Esophagus muscularis mucosa (tissue), 4 donors: ENCODE results near the gene SSBP4. TPM values are rescaled to one million over a fixed set of nuclear protein-coding genes. Genes with fewer than 3 reads are reported as not detected.

Experiments used
- DNase-seq: peaks from one replicate; pipeline ENCODE4 v3.0.0-alpha.2; 2017; ENCODE audit errors: extremely low spot score
- H3K27ac ChIP-seq, 4 donors: fragments of 200-600 bp; sonication (generic); replicated peaks in 1 of 4; 1 replicate in 3 of 4; 2 replicates in 1 of 4; pipeline ENCODE4 v1.5.1; 2016 to 2019; ENCODE audit warnings: mild to moderate bottlenecking in 1 of 4
- H3K27me3 ChIP-seq, 4 donors: fragments of 200-600 bp; sonication (generic); one replicate each; pipeline versions ENCODE4 v1.5.1 to v1.6.0; 2016 to 2019
- H3K36me3 ChIP-seq, 4 donors: fragments of 200-600 bp; sonication (generic); one replicate each; pipeline ENCODE4 v1.5.1; 2016 to 2019
- H3K4me1 ChIP-seq, 4 donors: fragments of 200-600 bp; sonication (generic); one replicate each; pipeline ENCODE4 v1.5.1; 2016 to 2019
- H3K4me3 ChIP-seq, 4 donors: fragments of 200-600 bp; sonication (generic); 1 replicate in 2 of 4; 2 replicates in 2 of 4; pipeline ENCODE4 v1.5.1; 2016 to 2019; ENCODE audit warnings: mild to moderate bottlenecking in 4 of 4, moderate library complexity in 1 of 4
- H3K9me3 ChIP-seq, 4 donors: fragments of 200-600 bp; sonication (generic); 1 replicate in 3 of 4; 2 replicates in 1 of 4; pipeline ENCODE4 v1.5.1; 2016 to 2019
- EP300 ChIP-seq: sonication (generic); formaldehyde crosslinking; IDR thresholded peaks from one replicate; pipeline ENCODE4 v1.6.1; 2017; ENCODE audit warnings: antibody characterized with exemption
- POLR2A ChIP-seq: fragments of 450-650 bp; IDR thresholded peaks from one replicate; pipeline ENCODE4 v1.6.1; 2017; ENCODE audit warnings: antibody characterized with exemption, moderate library complexity, mild to moderate bottlenecking, low read depth
- POLR2AphosphoS5 ChIP-seq, 2 donors: sonication (generic); formaldehyde crosslinking; IDR thresholded peaks; one replicate each; pipeline ENCODE4 v1.6.1; 2017; ENCODE audit warnings: antibody characterized with exemption in 2 of 2
- WGBS: methylation state at CpG from one replicate; pipeline ENCODE4 v1.1.5; 2018; 5-methylcytosine and 5-hydroxymethylcytosine counted together
- intact Hi-C: fragments of 100-400 bp; cut with DNase I; formaldehyde crosslinking; loops from one replicate; pipeline ENCODE4 v1.15.1; 2023
- total RNA-seq, 4 donors: library from RNA; depleted of rRNA; stranded (reverse); fragments of >200 nt; gene quantifications; one replicate each; pipeline versions ENCODE4 v1.1.0 to v1.2.1, GENCODE V29; 2016
- TF ChIP-seq, protein P1 (sequence below), 3 experiments: fragments of 200-600 bp in 2 of 3; fragments of 450-650 bp in 1 of 3; sonication (generic) in 2 of 3; IDR thresholded peaks; one replicate each; pipeline ENCODE4 v1.5.1; 2017 to 2019; ENCODE audit warnings: antibody characterized with exemption in 3 of 3, mild to moderate bottlenecking in 2 of 3, moderate library complexity in 1 of 3

Gene SSBP4
- total RNA-seq, 4 donors from 2014 or later: 53.2 to 109 (median 77.8) TPM

DNA sequence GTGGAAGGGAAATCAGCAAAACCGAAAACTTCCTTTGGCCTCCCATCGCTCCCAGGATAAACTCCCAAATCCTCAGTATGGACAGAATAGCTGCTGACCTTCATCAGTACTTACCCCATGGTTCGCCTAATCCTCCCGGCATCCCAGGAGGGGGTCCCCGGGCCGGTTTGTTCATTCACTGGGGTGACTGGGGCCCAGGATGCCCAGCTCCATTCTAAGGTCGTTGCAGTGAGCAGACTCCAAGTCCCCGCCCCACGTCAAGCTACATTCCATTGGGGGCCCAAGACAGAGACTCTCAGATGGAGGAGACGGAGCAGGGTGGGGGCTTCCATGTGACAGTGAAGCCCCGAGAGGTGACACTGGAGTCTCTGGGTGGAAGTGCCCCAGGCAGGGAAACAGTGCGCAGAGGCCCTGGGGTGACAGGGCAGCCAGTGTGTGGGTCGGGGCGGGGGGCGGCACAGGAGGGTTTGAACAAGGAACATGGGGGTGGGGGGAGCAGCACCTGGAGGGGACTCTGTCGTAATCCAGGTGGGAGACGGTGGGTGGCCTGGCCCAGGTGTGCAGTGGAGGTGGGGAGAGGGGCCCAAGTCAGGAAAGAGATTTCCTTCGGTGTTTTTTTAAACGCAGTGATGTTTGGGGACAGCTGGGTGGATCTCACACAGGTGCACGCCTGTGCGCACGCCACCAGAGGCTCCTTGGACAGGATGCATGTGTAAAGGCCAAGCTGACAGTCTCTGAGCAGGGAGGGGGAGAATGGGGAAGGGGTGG lies 5.1 kb downstream of the SSBP4 start:
- no peak overlapping the region for H3K4me3 ChIP-seq
- H3K27ac ChIP-seq: peak overlapping the region; percentile 38 to 85 (median 80)
- no peaks in the 10 kb centered on the region for H3K9me3 ChIP-seq
- DNase-seq: no peak
- H3K27me3 ChIP-seq: no peaks in the 10 kb centered on the region
- TF ChIP-seq POLR2AphosphoS5 (IDR thresholded peaks at IDR 0.05): no peak
- no peak for TF ChIP-seq POLR2A
- no peak for TF ChIP-seq EP300
- TF ChIP-seq, protein P1, sequence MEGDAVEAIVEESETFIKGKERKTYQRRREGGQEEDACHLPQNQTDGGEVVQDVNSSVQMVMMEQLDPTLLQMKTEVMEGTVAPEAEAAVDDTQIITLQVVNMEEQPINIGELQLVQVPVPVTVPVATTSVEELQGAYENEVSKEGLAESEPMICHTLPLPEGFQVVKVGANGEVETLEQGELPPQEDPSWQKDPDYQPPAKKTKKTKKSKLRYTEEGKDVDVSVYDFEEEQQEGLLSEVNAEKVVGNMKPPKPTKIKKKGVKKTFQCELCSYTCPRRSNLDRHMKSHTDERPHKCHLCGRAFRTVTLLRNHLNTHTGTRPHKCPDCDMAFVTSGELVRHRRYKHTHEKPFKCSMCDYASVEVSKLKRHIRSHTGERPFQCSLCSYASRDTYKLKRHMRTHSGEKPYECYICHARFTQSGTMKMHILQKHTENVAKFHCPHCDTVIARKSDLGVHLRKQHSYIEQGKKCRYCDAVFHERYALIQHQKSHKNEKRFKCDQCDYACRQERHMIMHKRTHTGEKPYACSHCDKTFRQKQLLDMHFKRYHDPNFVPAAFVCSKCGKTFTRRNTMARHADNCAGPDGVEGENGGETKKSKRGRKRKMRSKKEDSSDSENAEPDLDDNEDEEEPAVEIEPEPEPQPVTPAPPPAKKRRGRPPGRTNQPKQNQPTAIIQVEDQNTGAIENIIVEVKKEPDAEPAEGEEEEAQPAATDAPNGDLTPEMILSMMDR (IDR thresholded peaks at IDR 0.05): no peak
- intact Hi-C loops: no loop called here
- H3K36me3 ChIP-seq: peaks cover 0 to 8% (median 5%) of the 10 kb centered on the region in 4 donors
- 83% methylated on average over 17 of the region's 22 CpGs for WGBS
- peaks cover 73 to 96% (median 93%) of the 10 kb centered on the region in 4 donors for H3K4me1 ChIP-seq

DNA sequence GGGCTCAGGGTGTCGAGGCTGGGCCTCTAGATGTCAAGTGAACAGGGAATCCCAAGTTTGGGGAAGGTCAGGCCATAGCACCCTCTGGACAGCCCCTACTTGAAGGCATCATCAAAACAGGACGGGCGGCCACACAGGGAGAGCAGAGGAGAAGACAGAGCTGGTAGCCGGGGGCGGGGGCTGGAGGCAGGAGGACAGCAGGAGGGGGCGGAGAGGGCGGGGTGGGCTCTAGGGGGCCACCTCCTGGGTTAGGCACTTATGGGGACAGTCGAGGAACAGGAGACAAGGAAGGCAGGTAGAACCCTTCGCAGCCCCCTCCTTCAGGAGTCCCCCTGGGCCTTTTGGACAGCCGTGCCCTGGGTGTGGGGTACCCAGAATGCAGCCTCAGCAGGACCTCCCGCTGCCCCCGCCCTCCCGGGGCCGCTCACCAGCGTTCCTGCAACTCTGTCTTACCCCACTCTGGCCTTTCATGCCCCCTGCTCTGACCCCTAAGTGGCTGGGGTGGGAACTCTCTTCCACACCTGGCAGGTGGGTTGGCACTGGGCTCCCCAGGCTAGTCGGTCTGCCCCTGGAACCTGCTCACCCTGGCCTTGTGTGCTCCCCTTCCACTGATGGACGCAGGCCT lies 5.8 kb downstream of the SSBP4 start:
- H3K4me1 ChIP-seq: peaks cover 76 to 100% (median 95%) of the 10 kb centered on the region in 4 donors
- 78% methylated on average over 7 of the region's 17 CpGs for WGBS
- DNase-seq: no peak
- TF ChIP-seq POLR2A (no peak), POLR2AphosphoS5 (IDR thresholded peaks at IDR 0.05) (no peak)
- TF ChIP-seq, protein P1 (IDR thresholded peaks at IDR 0.05): no peak
- H3K27me3 ChIP-seq: no peaks in the 10 kb centered on the region
- H3K4me3 ChIP-seq: no peak overlapping the region
- peaks cover 0 to 8% (median 5%) of the 10 kb centered on the region in 4 donors for H3K36me3 ChIP-seq
- H3K9me3 ChIP-seq: no peaks in the 10 kb centered on the region
- H3K27ac ChIP-seq: peak overlapping the region; percentile 69 to 85 (median 80)
- intact Hi-C loops: no loop called here

DNA sequence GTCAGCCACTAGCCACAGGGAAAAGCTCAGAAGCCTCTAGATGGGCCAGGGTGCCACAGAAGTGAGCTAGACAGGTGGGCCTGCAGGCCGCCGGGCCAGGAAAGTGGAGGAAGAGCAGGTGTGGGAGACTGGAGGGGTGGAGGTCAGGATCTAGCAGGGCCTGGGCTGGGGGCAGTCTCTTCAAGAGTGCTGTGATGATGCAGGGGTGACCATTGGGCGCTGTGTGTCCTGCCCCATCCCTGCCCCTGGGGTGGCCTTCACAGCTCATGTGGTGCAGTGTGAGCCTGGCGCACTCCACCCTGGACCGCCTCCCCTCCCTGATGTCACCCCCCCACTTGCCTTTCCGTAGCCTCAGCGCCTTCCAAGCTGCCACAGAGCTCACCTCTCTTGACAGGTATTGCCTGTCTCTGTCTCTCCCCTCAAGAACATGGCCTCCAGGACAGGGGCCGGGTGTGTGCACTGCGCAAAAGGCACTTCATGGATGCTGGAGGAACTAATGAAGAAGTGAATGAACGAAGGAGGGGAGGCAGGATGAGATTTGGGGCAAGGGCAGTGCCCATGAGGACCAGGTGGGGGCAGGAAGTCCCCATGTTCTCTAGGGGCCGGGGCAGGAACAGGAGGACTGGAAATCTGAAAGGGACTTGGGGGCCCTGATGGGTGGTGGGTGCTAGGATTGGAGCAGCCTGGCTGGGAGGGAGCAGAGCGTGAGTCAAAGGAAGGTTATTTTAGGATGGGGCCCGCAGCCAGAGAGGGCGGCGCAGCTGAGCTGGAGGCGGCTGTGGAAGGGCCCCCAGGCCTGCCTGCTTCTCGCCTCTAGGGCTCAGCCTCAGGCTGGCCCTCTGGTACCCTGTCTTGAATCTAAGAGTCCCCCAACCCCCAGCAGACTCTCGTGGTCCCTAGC lies 6.6 kb downstream of the SSBP4 start:
- intact Hi-C loops: no loop called here
- peaks cover 0 to 11% (median 9%) of the 10 kb centered on the region in 4 donors for H3K36me3 ChIP-seq
- no peak for DNase-seq
- H3K27me3 ChIP-seq: no peaks in the 10 kb centered on the region
- 56% methylated on average over 18 of the region's 18 CpGs for WGBS
- TF ChIP-seq POLR2AphosphoS5 (IDR thresholded peaks at IDR 0.05) (peak; percentile 22 to 23), POLR2A (no peak)
- TF ChIP-seq, protein P1 (IDR thresholded peaks at IDR 0.05): peak in 2 of 3 experiments; percentile 5 to 31
- peak overlapping the region; percentile 69 to 85 (median 80) for H3K27ac ChIP-seq
- H3K9me3 ChIP-seq: no peaks in the 10 kb centered on the region
- H3K4me3 ChIP-seq: peak overlapping the region in 1 of 4 donors; percentile 7
- H3K4me1 ChIP-seq: peaks cover 69 to 99% (median 91%) of the 10 kb centered on the region in 4 donors

DNA sequence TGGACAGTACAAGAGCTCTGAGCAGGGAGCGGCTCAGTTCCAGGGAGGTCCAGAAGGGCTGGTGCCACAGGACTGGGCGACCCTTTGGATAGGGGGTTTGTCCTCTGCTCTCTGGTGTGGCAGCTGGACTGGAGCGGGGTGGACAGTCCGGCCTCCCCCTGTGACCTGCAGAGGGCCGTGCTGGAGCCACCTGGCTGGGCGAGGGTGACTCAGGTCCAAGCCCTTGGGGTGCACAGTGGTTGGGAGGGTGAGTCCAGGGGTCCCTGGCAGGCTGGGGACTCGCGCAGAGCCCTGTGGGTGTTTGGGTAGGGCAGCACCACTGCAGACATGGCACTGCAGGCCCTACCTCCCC lies 7.2 kb downstream of the SSBP4 start:
- no peaks in the 10 kb centered on the region for H3K27me3 ChIP-seq
- peak overlapping the region; percentile 69 to 85 (median 80) for H3K27ac ChIP-seq
- no peaks in the 10 kb centered on the region for H3K9me3 ChIP-seq
- WGBS: 62% methylated on average over 6 of the region's 8 CpGs
- H3K4me3 ChIP-seq: peak overlapping the region in 1 of 4 donors; percentile 7
- no peak for DNase-seq
- peaks cover 0 to 14% (median 12%) of the 10 kb centered on the region in 4 donors for H3K36me3 ChIP-seq
- peaks cover 62 to 99% (median 87%) of the 10 kb centered on the region in 4 donors for H3K4me1 ChIP-seq
- TF ChIP-seq EP300 (no peak), POLR2AphosphoS5 (IDR thresholded peaks at IDR 0.05) (no peak), POLR2A (no peak)
- TF ChIP-seq, protein P1 (IDR thresholded peaks at IDR 0.05): no peak
- intact Hi-C loops: no loop called here
